BJ (cell line): ENCODE results near the gene ARHGAP20. TPM values are rescaled to one million over a fixed set of nuclear protein-coding genes. Genes with fewer than 3 reads are reported as not detected.

Source experiments
- CTCF ChIA-PET: fragments of 350-600 bp; formaldehyde crosslinking; extraction: SDS; loops from one replicate; lab custom pipeline; 2021; ENCODE audit warnings: antibody characterized with exemption, inconsistent platforms; lab: Yijun Ruan, JAX
- POLR2A ChIA-PET: fragments of 300-600 bp; sonication (Branson Sonifier 250); formaldehyde crosslinking; extraction: SDS; loops from one replicate; lab custom pipeline; 2021; ENCODE audit warnings: antibody characterized with exemption; lab: Charles Lee
- DNase-seq: peaks from one replicate; pipeline ENCODE4 v3.0.0-alpha.2; 2011; ENCODE audit warnings: low read depth
- H3K27me3 ChIP-seq: 2 replicates; pipeline ENCODE4 v1.6.0; 2011; ENCODE audit warnings: low read length; ENCODE audit not compliant: control insufficient read depth, insufficient read depth
- H3K36me3 ChIP-seq: 2 replicates; pipeline ENCODE4 v1.5.1; 2011; ENCODE audit warnings: low read length; ENCODE audit not compliant: control insufficient read depth, insufficient read depth
- H3K4me3 ChIP-seq: 2 replicates; pipeline ENCODE4 v1.5.1; 2011; ENCODE audit warnings: low read depth, mild to moderate bottlenecking, control low read depth, low read length
- polyA plus RNA-seq: library from polyadenylated mRNA; depleted of rRNA; stranded (reverse); fragments of >200 nt; gene quantifications from 2 replicates; pipeline ENCODE4 v1.2.3, GENCODE V29; 2011
- TF ChIP-seq, protein P1 (sequence below): IDR thresholded peaks from 2 replicates; pipeline ENCODE4 v1.5.1; 2011; ENCODE audit warnings: low read depth, mild to moderate bottlenecking, control low read depth, inconsistent platforms, low read length, moderate library complexity; ENCODE audit not compliant: insufficient read depth

Gene ARHGAP20
- polyA plus RNA-seq, 1 experiment: 2.5 TPM

DNA sequence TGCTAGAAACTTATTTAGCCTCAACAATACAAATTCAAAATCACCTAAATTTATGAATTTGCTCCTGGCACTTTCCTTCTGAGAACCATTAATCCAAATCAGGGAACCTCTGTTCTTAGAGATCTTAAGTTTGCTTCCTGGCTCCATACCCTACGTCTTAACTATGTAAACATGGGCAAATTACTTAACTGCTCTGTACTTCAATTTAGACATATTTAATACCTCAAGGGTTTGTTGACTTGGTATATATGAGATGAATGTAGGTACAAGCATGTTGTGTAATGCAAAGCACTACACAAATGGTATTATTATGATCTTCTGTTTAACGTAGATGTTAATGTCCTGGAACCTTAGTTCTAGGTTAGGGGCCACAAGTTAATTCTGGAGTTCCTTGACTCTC, 22.6 kb upstream of the ARHGAP20 start:
- ChIA-PET CTCF (no interaction called here), POLR2A (no interaction called here)
- no peaks in the 10 kb centered on the region for H3K36me3 ChIP-seq
- TF ChIP-seq, protein P1, sequence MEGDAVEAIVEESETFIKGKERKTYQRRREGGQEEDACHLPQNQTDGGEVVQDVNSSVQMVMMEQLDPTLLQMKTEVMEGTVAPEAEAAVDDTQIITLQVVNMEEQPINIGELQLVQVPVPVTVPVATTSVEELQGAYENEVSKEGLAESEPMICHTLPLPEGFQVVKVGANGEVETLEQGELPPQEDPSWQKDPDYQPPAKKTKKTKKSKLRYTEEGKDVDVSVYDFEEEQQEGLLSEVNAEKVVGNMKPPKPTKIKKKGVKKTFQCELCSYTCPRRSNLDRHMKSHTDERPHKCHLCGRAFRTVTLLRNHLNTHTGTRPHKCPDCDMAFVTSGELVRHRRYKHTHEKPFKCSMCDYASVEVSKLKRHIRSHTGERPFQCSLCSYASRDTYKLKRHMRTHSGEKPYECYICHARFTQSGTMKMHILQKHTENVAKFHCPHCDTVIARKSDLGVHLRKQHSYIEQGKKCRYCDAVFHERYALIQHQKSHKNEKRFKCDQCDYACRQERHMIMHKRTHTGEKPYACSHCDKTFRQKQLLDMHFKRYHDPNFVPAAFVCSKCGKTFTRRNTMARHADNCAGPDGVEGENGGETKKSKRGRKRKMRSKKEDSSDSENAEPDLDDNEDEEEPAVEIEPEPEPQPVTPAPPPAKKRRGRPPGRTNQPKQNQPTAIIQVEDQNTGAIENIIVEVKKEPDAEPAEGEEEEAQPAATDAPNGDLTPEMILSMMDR: no peak
- no peak for DNase-seq
- H3K4me3 ChIP-seq: no peak overlapping the region
- H3K27me3 ChIP-seq: no peaks in the 10 kb centered on the region

- ChIA-PET POLR2A (no interaction called here), CTCF (no interaction called here)
- no peaks in the 10 kb centered on the region for H3K27me3 ChIP-seq
- H3K4me3 ChIP-seq: no peak overlapping the region
- DNase-seq: no peak
- TF ChIP-seq, protein P1: no peak
- H3K36me3 ChIP-seq: no peaks in the 10 kb centered on the region
Measured at GRCh38 chr11:110730773-110731172, 18.5 kb upstream of the ARHGAP20 start.

GRCh38 chr11:110728883-110729282, 16.6 kb upstream of the ARHGAP20 start:
- no peak overlapping the region for H3K4me3 ChIP-seq
- DNase-seq: no peak
- ChIA-PET CTCF (interaction anchor here (1.2 kb wide), 1 partner anchor 14 kb away, joined by 3 read pairs; no protein-coding TSS in a partner anchor), POLR2A (no interaction called here)
- no peaks in the 10 kb centered on the region for H3K27me3 ChIP-seq
- H3K36me3 ChIP-seq: no peaks in the 10 kb centered on the region
- TF ChIP-seq, protein P1: no peak

GRCh38 chr11:110728476-110728875, 16.2 kb upstream of the ARHGAP20 start:
- H3K27me3 ChIP-seq: no peaks in the 10 kb centered on the region
- DNase-seq: no peak
- no peak overlapping the region for H3K4me3 ChIP-seq
- TF ChIP-seq, protein P1: no peak
- ChIA-PET POLR2A (no interaction called here), CTCF (interaction anchor here (1.2 kb wide), 1 partner anchor 13 kb away, joined by 3 read pairs; no protein-coding TSS in a partner anchor)
- H3K36me3 ChIP-seq: no peaks in the 10 kb centered on the region

DNA sequence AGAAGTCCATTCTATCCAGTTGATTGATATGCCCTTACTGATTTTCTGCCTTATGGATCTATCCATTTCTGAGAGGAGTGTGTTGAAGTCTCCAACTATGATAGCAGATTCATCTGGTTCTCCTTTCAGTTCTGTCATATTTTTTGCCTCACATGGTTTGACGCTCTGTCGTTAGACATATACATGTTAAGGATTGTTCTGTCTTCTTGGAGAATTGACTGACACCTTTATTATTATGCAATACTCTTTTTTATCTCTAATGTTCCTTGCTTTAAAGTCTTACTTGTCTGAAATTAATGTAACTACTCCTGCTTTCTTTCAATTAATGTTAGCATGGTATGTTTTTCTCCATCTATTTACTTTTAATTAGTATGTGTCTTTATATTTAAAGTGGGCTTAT, 12.1 kb upstream of the ARHGAP20 start:
- CTCF ChIA-PET: no interaction called here
- H3K27me3 ChIP-seq: no peaks in the 10 kb centered on the region
- POLR2A ChIA-PET: no interaction called here
- H3K36me3 ChIP-seq: no peaks in the 10 kb centered on the region
- DNase-seq: no peak
- TF ChIP-seq, protein P1: no peak
- no peak overlapping the region for H3K4me3 ChIP-seq
